GM12874 (cell line): Measurements from ENCODE around the gene CORO6.

Source experiments
- CTCF ChIP-seq: IDR thresholded peaks from 2 replicates; pipeline ENCODE4 v1.5.1; 2011; ENCODE audit warnings: low read depth, mild to moderate bottlenecking, control low read depth, low read length, moderate library complexity; ENCODE audit not compliant: insufficient read depth

The CORO6 gene

DNA sequence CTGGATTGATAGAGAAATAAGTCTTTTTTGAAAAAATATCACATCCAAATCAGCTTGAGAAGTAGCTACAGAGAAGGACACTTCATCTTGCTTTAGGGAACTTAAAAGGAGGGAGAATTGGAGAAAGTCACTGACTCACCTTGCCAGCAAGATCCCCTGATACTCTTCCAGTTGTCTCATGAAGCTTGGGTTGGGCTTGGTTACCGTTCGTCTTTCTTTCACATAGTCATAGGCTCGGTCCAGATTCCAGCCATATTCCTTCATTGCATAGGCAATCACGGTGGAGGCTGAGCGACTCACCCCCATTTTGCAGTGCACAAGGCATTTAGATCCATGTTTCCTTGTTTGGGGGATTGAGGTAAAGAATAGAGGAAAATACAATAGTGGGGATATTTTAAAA lies 25.3 kb upstream of the CORO6 start:
- TF ChIP-seq CTCF = no peak

- no peak for TF ChIP-seq CTCF
Observed at GRCh38 chr17:29645515-29646051, 22.9 kb upstream of the CORO6 start.

- no peak for TF ChIP-seq CTCF
Observed at GRCh38 chr17:29643817-29644160, 21.1 kb upstream of the CORO6 start.

DNA sequence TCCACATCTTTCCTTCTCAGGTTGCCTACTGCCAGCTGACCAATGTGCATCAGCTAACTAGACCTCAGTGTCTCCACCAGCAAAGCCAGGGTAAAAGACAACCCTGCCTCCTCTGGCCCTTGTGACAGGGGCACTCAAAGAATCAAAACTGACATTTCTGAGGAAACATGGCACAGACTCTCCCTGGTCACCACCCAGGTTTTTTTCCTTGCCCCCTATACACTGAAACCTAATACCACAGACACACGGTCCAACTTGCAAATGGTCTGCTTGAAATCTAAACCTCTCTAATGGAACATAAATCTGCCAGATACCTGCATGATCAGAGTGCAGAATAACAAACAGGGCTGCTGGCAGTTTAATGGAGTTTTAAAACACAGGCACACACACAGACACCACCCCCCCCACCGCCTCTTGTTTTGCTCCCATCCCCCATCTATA lies 19.5 kb upstream of the CORO6 start:
- no peak for TF ChIP-seq CTCF

GRCh38 chr17:29640981-29641642 lies 18.4 kb upstream of the CORO6 start:
- TF ChIP-seq CTCF = no peak

DNA sequence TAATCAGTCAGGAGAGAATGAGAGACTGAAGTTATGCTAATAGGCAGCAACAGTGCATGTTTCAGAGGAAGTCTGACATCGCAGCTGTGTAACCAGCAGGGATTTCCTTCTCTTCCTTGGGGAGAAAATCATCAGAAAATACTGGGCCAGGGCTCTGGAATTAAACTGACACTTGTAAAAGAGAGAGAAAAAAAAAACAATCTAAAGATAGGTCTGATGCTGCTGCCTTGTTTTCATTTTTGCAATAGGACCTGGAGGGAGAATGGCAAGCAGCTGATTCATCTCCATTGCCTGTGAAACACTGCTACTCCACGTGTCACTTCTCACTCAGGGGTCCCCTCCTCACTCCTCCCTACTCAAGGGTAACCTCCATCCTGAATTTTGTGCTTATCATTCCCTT lies 17.7 kb upstream of the CORO6 start:
- TF ChIP-seq CTCF = no peak

DNA sequence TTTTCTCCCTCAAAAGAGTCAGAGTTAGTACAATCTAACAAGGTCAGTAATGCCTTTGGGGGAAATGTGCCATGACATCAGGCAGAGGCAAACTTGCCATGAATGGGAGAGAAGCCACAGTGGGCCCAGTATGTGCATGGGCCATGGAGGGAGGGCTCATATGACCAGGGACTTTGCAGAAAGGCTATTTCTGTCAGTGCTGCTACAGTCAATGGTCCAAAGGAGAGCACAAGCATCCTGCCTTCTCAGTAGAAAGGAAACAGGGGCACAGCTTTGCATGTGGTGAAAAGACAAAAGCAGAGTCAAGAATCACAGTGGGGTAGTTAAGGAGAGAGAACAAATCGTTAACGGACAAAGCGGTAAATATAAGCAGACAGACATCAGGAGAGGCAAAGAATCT lies 11.2 kb upstream of the CORO6 start:
- TF ChIP-seq CTCF = no peak
